ENCODE measurements around the gene TET3. TPM values are rescaled to one million over a fixed set of nuclear protein-coding genes. Genes with fewer than 3 reads are reported as not detected.

Gene TET3
- total and polyA plus RNA-seq, 2 of the 8 experiments (the other 6 are each of a cell fraction or from before 2014, with no cell fraction given) = 4.5 to 21.1 TPM

GRCh38 chr2:74014813-74015212 lies 30.1 kb downstream of the TET3 start:
- no peaks in the 10 kb centered on the region for H3K9me3 ChIP-seq (ENCODE audit: insufficient read depth in 2 of 2, low read depth in 1 of 2, low read length in 1 of 2)
- no peaks in the 10 kb centered on the region for H3K36me3 ChIP-seq (ENCODE audit: control insufficient read depth in 2 of 4, insufficient read depth in 4 of 4, low read length in 3 of 4)
- H4K91ac ChIP-seq (replicated peaks; ENCODE audit: insufficient read length, low read length) = no peak overlapping the region
- POLR2A ChIA-PET (ENCODE audit: partially characterized antibody) = interaction anchor here (0.9 to 1.0 kb wide), 2 partner anchors 12 to 84 kb away, joined by 3 read pairs; no protein-coding TSS in a partner anchor
- H3K18ac ChIP-seq (ENCODE audit: extremely low read depth, low read length) = no peak overlapping the region
- FAIRE-seq = no peak
- peaks cover under 1 to 5% of the 10 kb centered on the region in 2 experiments for H4K20me1 ChIP-seq (replicated peaks in 1 of 2; ENCODE audit: control insufficient read depth in 1 of 2, insufficient read depth in 2 of 2, low read length in 2 of 2)
- WGBS, 2 experiments (ENCODE audit: extremely low coverage in 1 of 2, insufficient coverage in 1 of 2, insufficient read length in 1 of 2, insufficient replicate concordance in 2 of 2, low coverage in 1 of 2, low lambda C conversion rate in 2 of 2, missing lambda C conversion rate in 1 of 2) = 95% methylated on average over 3 of the region's 3 CpGs; no CpG with 5 or more reads in 1 of the 2 experiments
- H3K4ac ChIP-seq (replicated peaks; ENCODE audit: insufficient read length, low read depth, low read length) = no peak overlapping the region
- peaks cover 0 to 61% of the 10 kb centered on the region in 2 experiments; a peak in 2 of 4 replicates for H3K79me2 ChIP-seq (ENCODE audit: control insufficient read depth in 1 of 2, insufficient read depth in 2 of 2, low read length in 2 of 2)
- peaks cover 0 to 5% (median 2%) of the 10 kb centered on the region in 4 experiments; a peak in 3 of 7 replicates for H3K4me1 ChIP-seq (replicated peaks in 1 of 4; ENCODE audit: control insufficient read depth in 3 of 4, insufficient read depth in 4 of 4, low read length in 3 of 4)
- H3K4me2 ChIP-seq (ENCODE audit: insufficient read depth in 1 of 2, low read depth in 2 of 2, low read length in 2 of 2) = no peak overlapping the region
- H4K5ac ChIP-seq (ENCODE audit: insufficient read length, low read depth, low read length) = no peak overlapping the region
- no peak overlapping the region for H3K14ac ChIP-seq (ENCODE audit: insufficient read length)
- no peak overlapping the region for H2BK15ac ChIP-seq (ENCODE audit: low read length)
- H3K23me2 ChIP-seq (ENCODE audit: low read depth, low read length) = no peaks in the 10 kb centered on the region; the same call in 1 of the 2 replicates
- no peak overlapping the region for H3K9ac ChIP-seq (replicated peaks in 1 of 4; ENCODE audit: extremely low read depth in 1 of 4, low read depth in 3 of 4, low read length in 3 of 4)
- H3K4me3 ChIP-seq (ENCODE audit: extremely low read depth in 1 of 4, insufficient read depth in 2 of 4, low read depth in 3 of 4, low read length in 4 of 4) = no peak overlapping the region
- H2BK120ac ChIP-seq (replicated peaks; ENCODE audit: low read depth, low read length) = no peak overlapping the region
- H3K56ac ChIP-seq (replicated peaks; ENCODE audit: insufficient read length, low read depth, low read length) = no peak overlapping the region
- CTCF ChIA-PET (ENCODE audit: partially characterized antibody) = interaction anchor here (0.7 to 1.2 kb wide), 4 partner anchors 53 to 125 kb away, joined by 3 to 4 read pairs (median 3); no protein-coding TSS in a partner anchor
- H2BK5ac ChIP-seq (ENCODE audit: low read depth, low read length) = no peak overlapping the region
- no peak overlapping the region for H3K27ac ChIP-seq (ENCODE audit: low read depth, low read length)
- DNase-seq (ENCODE audit: low read depth in 1 of 2, low spot score in 2 of 2) = no peak
- H3K23ac ChIP-seq (ENCODE audit: insufficient read length) = no peak overlapping the region
- no peak overlapping the region for H2BK20ac ChIP-seq (ENCODE audit: low read length)
- H4K8ac ChIP-seq (ENCODE audit: extremely low read depth, insufficient read depth, low read length) = no peak overlapping the region
- H3K79me1 ChIP-seq (ENCODE audit: low read depth, low read length) = peaks cover 5% of the 10 kb centered on the region
- H2AFZ ChIP-seq (ENCODE audit: low read length) = no peak overlapping the region
- H2AK5ac ChIP-seq (ENCODE audit: low read depth, low read length) = no peak overlapping the region
- H2BK12ac ChIP-seq (ENCODE audit: low read depth, low read length) = no peak overlapping the region
- H3K27me3 ChIP-seq (replicated peaks in 1 of 4; ENCODE audit: control insufficient read depth in 3 of 4, extremely low read depth in 1 of 4, insufficient read depth in 3 of 4, low read length in 3 of 4) = no peaks in the 10 kb centered on the region
- no peak for TF ChIP-seq RNF2 (IDR thresholded peaks at IDR 0.05; ENCODE audit: borderline replicate concordance, low read depth, low read length, missing control alignments, poor library complexity, severe bottlenecking)
- TF ChIP-seq, protein P1, sequence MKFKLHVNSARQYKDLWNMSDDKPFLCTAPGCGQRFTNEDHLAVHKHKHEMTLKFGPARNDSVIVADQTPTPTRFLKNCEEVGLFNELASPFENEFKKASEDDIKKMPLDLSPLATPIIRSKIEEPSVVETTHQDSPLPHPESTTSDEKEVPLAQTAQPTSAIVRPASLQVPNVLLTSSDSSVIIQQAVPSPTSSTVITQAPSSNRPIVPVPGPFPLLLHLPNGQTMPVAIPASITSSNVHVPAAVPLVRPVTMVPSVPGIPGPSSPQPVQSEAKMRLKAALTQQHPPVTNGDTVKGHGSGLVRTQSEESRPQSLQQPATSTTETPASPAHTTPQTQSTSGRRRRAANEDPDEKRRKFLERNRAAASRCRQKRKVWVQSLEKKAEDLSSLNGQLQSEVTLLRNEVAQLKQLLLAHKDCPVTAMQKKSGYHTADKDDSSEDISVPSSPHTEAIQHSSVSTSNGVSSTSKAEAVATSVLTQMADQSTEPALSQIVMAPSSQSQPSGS (IDR thresholded peaks at IDR 0.05; ENCODE audit: low read length) = no peak
- TF ChIP-seq MAX (IDR thresholded peaks at IDR 0.05) = no peak
- TF ChIP-seq SUZ12 (IDR thresholded peaks at IDR 0.05; ENCODE audit: low read length) = no peak
- TF ChIP-seq RFX5 (IDR thresholded peaks at IDR 0.05; ENCODE audit: borderline replicate concordance, low read depth, low read length) = no peak
- no peak for TF ChIP-seq PHF8 (conservative IDR thresholded peaks at IDR 0.05; ENCODE audit: low read depth, low read length)
- TF ChIP-seq EGR1 (IDR thresholded peaks at IDR 0.05; ENCODE audit: borderline replicate concordance, low read depth, low read length) = no peak
- TF ChIP-seq BRCA1 (IDR thresholded peaks at IDR 0.05; ENCODE audit: low read depth, low read length) = no peak
- TF ChIP-seq GABPA (IDR thresholded peaks at IDR 0.05; ENCODE audit: borderline replicate concordance, insufficient read depth, low read length) = no peak
- no peak for TF ChIP-seq CEBPB (IDR thresholded peaks at IDR 0.05; ENCODE audit: low read depth, low read length)
- TF ChIP-seq, protein P2, sequence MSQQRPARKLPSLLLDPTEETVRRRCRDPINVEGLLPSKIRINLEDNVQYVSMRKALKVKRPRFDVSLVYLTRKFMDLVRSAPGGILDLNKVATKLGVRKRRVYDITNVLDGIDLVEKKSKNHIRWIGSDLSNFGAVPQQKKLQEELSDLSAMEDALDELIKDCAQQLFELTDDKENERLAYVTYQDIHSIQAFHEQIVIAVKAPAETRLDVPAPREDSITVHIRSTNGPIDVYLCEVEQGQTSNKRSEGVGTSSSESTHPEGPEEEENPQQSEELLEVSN (IDR thresholded peaks at IDR 0.05) = no peak

All from H1 (cell line).